ENCODE results near the gene FAM241B.

Gene FAM241B

DNA sequence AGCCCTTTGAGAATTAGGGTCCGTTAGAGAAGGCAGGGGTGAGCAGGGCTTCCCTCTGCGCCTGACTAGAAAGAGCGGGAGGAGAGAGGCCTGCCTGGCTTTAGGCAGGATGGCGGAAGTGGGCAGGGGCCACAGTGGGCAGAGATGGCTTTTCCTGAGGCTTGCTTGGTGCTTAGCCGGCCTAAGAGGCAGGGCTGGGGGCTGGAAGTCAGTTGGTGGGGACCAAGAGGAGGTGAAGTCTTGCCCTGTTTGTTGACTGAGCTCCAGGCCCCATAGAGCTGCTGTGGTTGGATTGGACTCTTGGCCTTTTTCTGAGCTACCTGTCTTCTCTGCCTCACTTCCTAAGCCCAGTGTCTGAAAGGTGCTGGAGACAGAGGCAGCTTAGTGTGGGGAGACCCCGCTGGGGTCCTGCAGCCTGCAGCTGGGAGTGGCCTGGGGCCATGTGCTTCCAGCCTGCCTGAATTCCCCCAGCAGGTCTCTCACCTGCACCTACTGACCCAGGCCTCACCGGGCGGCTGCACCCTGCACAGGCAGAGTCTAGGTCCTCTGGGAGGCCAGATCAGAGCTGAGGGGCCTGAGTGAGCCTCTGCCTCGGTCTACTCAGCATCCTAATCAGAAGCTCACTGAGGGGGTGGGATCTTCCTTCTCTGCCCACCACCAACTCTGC is 4.8 kb downstream of the FAM241B start:
- DNase-seq, result no peak

DNA sequence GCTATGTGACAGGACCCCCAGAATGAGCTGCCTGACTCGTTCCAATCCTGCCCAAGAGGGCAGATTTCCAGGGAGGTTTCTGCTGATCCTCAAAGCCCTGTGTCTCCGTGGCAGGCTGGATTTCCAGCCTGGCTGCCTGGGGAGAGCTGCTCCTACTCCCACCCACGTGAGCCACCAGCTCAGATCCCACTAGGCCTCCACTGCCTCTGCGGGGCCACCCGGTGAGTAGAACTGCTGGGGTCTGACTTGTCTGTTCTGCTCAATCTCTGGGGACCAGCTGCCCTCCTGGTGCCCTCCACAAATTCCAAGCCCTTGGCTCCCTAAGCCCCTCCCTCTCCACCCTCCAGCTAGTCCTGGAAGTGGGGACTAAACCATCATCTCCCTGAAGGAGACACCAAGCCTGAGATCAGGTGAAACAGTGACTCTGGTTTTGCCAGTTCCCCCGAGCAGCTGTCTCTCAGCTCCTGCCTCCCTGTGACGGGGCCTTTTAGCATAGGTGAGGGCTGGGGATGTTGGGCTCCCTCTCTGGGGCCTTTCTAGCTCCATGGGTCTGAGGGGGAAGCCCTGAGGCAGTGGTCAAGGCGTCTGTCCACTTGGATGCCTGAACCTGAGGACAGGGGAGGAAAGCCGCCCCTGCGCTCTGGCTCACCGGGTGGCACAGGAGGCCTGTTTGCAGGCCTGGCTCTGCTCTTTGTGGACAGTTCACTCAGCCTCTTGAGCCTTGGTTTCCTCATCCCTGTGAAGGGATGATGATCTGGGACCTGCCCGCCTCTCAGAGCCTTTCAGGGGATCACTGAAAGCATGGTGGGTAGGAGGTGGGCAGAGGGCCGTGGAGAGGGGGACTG is 5.6 kb downstream of the FAM241B start:
- DNase-seq, result no peak

DNA sequence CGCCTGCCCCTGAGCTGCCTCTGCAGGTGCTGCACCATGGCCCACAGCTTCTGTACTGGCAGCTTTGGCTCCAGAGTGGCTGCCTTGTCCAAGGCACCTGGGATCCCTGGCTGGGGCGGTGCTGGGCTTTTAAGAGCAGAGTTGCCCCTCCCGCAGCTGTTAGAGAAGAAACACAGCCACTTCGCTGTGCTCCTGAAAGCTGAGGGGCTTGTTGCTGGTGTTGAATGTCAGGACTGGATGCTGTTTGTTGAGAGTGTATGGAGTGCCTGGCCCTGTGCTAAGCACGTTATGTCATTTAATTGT is 6.2 kb downstream of the FAM241B start:
- no peak for DNase-seq

DNA sequence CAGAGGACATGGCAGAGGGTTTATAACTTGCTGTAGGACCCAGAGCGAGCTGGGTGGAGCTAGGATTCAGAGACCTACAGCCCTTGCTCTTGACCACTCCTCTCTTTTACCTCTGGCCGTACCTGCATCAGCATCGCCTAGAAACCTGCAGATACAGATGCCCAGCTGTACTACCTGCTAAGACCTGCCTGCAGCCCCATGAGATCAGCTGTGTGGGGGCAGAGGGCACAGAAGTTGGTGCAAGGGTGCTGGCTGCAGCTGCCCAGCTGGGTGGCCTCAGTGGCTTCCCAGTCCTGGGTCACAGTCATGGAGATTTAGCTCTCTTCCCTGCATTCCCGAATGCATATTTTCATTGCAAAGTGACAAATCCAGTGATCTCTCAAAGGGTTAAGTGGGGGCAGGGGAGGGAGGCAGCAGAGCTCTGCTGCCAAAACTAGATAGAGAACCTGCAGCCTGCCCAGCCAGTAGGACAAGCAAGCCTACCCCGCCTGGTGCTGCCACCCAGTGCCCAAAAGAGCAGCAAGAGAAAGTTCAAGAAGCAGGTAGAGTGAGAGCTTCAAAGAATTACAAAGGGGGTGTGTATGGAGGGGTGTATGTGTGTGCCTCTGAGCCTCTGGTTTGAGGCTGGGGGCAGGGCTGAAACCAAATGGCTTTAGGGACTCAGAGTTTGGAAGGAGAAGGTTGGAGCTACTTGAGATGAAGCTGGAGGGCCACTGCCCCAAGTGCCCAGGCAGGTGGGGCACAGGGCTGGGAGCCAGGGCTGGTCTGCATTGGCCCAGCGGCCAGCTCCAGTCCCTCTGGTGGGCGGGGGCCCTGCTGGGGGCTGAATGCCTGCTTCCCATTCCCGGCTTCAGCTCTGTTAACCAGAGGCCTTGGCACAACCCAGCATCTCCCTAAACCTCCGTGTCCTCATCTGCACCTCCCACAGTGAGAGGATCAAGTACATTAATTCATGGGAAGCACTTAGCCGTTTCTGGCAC is 6.9 kb downstream of the FAM241B start:
- peak; percentile 16 for DNase-seq

DNA sequence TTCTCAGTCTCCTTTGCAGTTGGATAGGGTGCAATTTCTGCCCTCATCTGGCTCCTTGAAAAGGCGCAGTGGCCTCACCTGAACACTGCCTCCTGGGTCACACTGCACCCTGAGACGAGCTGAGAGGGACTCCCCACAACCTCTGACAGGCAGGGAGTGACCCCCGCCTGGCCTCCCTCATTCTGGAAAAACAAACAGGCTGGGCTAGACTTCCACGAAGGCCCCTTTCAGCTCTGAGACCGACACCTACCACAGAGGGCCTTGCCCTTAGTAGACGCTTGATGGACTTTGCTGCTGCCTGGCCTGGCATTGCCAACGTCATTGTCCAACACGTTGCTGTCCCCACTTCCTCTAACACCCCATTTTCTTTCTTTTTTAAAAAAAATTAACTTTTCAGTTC is 8.6 kb downstream of the FAM241B start:
- DNase-seq, result no peak

DNA sequence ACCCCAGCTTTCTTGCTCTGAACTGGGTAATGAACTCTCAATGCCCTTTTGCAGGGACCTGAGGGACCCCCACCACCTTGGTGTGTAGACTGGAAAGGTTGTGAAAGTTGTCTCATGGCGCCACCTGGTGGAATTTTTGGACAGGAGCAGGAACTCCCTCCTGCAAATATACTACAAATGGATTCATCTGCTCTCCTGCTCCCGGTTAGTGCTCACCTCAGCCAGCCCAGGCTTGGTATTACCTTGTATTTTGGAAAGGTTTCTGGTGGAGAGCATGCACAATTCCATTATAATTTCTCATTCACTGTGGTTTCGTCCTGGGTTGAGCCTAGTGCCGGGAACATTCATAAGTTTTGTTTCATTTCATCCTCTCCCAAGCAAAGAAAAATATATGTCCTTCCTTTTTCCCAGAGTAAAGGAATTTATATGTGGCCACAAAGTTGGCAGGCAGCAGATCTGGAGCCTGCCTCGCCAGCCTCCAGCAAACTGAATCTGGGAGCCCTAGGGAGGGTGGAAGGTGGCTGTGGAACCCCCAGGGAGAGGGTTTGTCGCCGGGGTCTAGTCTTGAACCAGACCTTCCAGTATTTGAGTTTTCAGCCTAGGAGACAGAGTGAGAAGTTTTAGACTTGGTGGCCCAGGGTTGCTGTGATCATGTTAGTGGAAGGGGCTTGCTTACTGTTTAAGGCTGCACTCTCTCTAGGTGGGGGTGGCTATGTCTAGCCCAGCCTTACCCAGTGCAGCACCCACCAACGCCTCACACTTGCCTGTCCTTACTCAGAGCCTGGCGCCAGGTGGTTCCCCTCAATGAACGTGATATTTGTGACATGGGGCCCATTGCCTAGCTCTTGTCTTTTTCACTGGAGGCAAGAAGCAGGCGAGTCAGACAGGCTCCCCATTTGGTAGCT is 9.5 kb downstream of the FAM241B start:
- DNase-seq, result peak; percentile 65

DNA sequence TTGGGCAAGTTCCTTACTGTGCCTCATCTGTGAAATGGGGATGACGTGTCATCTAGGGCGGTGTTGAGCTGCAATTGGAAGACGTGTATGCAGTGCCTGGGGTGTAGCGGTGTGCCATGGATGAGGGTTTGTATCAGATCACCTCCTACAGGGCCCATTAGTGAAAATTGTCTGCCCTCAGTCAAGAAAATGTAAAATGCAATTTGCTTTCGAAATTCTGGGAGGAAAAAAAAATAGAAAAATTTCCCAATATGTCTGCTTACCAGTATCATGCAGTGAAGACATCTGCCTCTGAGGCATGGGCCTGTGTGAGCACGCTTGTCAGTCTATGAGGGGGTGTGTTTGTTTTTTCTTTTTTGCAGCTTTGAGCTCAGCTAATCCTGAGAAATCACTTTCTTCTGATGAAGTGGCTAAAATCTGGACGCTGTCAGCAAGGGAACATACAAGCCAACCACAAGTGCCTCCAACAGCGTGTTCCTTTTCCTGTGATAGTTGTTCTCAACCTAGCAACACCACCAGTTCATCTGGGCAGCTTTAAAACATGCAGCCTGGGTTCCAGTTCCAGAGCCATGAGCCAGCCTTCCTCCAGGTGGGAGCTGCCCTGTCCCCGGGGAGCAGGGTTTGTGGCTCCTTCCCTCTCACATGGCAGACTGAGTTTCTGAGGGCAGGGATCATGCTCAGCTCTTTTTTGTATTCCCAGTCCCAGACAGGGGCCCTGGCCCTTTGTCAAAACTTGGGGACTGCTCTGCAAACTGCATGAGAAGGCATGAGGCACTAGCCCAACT is 10.3 kb downstream of the FAM241B start:
- DNase-seq, result no peak

DNA sequence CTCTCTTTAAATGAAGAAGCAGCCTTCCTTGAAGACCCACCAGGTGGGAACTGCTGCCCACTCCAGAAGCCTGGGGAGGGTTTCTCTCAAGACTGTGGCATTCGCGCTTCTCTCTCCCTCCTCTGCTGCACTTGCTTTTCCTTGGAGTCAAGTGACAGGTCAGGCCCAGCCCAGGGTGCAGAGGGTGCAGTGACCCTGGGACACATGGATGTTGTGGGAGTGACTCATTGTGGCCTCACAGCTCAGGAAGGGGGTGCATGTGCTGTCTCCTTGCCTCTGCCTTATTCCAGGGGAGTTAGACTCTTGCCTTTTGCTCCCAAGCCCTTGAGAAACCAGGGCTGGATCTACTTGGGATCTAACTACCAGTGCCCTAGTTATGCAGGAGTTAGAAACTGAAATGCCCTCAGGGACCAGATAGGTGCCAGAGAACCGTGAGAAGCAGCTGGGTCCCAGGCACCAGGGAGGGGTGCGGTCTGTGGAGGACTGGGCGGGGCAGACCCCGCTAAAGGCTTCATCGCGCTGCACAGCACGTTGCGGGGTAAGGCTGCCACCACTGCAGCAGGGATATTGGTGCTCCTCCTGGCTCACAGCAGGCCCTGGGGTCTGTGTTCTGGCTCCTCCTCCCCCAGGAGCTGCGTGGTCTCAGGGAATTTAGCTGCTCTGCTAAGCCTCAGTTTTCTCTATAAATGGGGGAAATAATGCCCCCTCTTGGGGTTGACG is 11.4 kb downstream of the FAM241B start:
- no peak for DNase-seq

DNA sequence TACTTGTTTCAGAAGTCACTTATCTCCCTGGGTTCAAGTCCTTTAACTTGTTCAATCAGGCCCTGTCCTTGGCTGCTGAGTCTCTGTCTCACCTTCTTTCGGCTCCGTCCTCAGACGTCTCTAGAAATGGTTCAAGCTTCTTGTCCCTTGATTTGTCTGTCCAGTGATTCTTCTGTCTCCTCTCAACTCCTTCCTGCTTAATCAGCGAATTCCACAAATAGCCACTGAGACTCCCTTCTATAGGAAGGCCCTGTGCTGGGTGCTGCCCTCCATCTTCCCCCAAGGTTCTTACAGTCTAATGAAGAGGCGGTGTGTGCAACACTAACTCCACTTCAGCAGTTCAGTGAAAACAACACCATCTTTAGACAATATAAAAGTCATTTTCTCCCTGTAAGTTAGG is 12.7 kb downstream of the FAM241B start:
- no peak for DNase-seq

DNA sequence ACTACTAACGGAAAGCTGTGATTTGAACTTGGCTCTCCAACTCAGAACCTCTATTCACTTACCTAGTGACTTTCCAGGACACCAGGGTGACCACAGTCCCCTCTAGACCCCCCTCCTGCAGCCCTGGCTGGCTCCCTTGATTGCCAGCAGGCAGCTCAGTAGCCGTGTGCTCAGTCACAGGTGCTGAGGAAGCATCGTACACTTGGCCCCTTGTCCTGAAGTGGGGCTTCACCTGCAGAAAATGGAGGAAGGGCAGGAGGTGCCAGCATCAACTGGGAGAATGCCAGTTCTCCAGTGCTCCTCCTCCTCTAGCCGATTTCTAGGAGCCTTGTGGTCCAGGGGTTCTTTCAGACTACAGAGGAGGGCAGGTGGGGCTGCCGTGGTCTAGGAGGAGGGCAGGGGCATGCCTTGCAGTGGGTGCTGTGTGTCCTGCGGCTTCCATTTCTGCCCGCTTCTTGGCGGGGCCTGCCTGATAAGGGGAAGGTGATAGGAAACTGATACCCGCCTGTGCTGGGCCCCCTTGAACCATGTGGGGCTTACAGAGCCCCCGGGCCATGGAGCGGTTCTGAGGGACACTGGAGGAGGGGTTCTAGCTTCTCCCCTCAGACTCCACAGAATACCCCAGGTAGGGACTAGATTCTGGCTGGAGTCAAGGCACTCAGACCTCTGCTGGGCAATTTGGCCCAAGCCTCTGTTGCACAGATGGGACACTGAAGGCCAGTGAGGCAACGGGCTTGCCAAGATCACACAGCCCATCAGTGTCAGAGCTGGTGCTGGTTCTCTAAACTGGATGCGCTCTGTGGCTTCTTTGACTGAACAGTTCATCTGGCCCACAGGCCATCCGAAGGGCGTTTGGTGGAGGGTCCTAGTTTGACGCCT is 14.0 kb downstream of the FAM241B start:
- no peak for DNase-seq

DNA sequence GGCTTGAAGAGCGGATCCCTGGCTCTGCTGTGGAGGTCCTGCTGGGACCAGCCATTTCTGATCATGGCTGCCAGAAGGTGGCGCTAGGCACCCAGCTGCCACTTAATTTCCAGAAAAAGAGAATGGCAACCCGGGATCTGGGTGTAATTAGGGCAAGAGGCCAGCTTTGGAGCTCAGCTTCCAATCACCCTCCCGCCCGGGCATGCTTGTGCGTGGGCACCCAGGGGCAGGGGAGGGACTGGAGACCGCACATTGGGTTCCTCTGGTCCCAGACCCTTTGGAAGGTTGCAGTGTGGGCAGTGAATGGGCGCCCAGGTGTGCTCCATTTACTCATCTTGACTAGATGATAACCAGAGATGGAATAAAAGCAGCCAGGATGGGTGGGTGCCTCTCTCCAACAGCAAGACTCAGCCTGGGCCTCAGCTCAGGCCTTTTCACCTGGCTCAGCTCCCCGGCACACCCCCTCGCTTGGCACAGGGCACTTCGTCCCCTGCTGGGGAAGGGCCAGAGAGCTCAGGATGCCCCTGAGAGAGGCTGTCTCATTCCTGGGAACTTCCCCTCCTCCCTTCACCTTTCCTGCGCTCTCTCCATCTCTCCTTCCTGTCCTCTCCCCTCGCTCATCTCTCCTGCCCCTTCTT is 14.7 kb downstream of the FAM241B start:
- peak; percentile 50 for DNase-seq

DNA sequence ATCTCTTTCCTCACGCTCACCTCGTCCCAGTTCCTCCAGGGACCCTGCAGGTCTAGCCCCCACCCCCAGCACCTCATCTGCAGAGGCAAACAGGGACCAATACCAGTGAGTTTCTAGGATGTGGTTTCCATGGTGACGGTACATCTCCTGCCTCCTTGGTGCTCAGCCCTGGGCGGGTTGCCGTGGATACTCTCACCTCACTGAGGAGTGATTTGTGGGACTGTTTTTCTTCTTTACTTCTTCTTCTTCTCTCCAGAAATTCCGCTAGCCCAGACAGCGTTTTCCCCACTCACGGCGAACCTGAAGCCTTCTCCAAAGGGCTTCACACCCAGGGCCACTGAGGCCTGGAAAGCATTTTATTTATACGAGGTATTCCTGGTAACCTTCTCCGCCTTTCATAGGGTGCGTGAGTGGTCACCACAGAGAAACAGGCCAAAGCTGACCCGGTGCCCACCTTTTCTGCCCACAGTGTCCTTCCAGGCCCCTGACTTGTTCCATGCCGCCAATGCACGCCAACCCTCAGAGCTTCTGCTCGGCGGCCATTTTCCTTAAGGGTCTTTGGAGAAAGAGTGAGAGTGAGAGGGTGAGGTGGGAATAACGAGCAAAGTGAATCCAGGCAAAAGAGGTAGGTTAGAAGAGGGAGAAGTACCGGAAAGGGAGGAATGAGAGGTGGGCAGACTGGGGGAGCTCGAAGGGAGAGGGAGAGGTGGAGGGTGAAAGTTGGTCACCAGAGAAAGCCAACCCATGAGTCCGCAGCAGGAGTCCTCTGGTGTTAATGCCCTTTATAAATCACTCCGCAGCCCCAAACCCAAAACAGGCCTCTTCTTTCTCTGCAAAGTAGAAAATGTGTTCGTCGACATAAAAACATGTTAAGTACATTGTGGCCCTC is 15.5 kb downstream of the FAM241B start:
- DNase-seq, result no peak

DNA sequence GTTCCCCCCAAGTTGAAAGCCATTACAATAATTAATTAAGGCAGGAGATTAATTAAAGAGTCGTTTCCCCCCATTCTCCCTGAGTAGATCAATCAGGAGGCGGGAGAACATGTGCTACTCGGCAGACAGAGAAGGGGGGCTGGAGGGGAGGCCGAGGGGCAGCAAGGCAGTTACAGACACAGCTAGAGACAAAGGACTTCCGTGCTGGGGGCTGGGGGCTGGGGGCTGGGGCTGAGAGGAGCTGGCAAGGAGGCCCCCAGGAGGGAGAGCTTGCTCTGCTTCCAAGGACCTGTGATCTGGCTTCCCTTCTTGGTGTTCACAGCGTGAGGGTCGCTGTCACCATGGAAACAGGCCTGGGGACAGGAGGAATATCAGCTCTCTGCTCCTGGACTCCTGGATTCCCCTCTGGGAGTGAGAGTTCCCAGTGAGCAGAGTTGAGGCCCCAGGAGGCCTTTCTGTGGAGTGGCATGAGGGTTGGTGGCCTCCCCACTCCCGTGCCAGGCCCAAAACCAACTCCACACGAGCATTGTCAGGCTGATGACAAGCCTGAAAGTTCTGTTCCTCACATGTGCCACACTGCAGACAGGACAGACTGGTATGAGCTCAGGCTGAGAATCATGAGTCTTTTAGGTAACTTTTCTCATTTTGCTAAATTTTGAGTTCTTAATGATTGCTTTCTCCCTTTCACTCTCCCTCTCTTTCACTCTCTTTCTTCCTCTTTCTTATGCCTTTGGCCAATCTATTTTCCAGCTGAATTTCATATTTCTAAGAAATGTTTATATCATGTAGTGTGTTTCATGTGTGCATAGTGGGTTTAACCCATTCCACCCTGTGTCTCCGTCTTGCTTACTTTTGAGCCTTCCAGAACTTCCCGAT is 16.4 kb downstream of the FAM241B start:
- DNase-seq, result no peak

DNA sequence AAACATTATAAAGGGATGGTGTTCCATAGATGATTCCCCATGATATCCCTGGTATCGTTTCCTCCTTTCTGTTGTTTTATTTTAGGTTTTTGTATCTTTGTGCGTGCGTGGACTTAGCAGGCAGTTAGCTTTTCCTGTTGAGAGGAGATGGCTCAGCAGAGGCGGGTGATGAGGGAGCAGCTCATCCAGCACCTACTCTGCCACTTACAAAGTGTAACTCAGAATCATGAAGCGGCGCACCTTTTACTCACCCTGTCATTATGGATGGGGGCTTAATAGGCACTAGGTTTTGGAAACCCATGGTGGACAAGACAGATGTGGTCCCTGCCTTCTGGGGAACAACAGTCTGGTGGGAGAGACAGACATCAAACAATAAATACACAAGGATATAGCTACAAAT is 17.1 kb downstream of the FAM241B start:
- no peak for DNase-seq

DNA sequence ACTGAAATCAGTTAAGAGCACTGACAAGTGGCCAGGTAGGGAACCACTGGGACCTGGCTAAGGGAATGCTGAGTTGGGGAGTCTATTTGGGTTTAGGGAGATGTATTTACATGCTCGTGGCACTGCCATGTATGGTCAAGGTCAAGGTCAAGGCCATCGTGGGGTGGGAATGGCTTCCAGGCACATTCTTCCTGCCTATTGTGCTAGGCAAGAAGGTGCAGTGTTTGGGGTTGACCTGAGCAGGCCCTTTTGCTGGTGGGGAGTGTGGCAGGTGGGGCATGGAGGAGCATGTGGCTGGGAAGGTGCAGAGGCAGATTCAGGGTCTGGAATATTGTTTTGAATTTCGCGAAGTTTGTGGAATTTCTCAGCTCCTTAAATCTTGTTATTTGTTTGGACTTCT is 17.8 kb downstream of the FAM241B start:
- DNase-seq, result no peak

DNA sequence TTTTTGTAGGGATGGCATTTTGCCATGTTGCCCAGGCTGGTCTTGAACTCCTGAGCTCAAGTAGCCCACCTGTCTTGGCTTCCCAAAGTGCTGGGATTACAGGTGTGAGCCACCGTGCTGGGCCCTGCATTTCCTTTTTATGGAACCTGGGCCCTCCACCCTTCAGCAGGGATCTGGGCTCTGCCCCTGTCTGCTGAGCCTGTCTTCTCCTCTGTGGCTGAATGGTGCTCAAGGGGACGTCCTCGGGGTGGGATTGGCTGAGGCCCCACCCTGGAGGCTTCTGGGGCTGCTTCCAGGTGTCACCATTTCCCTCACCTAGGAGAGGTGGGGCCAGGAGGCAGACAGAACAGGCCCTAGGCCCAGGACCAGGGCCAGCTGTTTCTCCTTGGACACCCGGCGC is 18.4 kb downstream of the FAM241B start:
- no peak for DNase-seq
